Measurements from ENCODE around the gene SAA1.

GRCh38 chr11:18315893-18316292 is 49.8 kb downstream of the SAA1 start:
- no peak for TF ChIP-seq CTCF (IDR thresholded peaks at IDR 0.05)
- TF ChIP-seq ZFX (IDR thresholded peaks at IDR 0.05; ENCODE audit: borderline replicate concordance), result no peak
